Measurements from ENCODE around the gene KCNIP4. TPM values are rescaled to one million over a fixed set of nuclear protein-coding genes. Genes with fewer than 3 reads are reported as not detected.

The KCNIP4 gene
- total RNA-seq, 1 donor from 2014 or later: 0.17 TPM

DNA sequence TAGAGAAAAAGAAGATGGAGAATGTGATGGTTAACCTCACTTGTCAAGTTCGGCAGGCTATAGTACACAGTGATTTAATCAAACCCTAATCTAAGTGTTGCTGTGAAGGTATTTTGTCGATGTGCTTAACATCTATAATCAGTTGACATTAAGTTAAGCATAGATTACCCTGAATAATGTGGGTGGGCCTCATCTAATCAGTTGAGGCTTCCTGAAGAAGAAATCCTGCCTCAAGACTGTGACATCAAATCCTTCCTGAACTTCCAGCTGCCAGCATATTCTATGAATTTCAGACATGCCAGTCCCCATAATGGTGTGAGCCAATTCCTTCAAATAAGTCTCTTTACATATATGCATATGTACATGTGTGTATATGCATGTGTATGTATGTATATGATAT is 1066.9 kb downstream of the KCNIP4 start:
- TF ChIP-seq, protein P1, sequence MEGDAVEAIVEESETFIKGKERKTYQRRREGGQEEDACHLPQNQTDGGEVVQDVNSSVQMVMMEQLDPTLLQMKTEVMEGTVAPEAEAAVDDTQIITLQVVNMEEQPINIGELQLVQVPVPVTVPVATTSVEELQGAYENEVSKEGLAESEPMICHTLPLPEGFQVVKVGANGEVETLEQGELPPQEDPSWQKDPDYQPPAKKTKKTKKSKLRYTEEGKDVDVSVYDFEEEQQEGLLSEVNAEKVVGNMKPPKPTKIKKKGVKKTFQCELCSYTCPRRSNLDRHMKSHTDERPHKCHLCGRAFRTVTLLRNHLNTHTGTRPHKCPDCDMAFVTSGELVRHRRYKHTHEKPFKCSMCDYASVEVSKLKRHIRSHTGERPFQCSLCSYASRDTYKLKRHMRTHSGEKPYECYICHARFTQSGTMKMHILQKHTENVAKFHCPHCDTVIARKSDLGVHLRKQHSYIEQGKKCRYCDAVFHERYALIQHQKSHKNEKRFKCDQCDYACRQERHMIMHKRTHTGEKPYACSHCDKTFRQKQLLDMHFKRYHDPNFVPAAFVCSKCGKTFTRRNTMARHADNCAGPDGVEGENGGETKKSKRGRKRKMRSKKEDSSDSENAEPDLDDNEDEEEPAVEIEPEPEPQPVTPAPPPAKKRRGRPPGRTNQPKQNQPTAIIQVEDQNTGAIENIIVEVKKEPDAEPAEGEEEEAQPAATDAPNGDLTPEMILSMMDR (conservative IDR thresholded peaks at IDR 0.05; ENCODE audit: low read depth, low read length): no peak
- no peak overlapping the region for H3K4me3 ChIP-seq (ENCODE audit: low read depth, low read length)
- DNase-seq (ENCODE audit: low read depth): no peak

DNA sequence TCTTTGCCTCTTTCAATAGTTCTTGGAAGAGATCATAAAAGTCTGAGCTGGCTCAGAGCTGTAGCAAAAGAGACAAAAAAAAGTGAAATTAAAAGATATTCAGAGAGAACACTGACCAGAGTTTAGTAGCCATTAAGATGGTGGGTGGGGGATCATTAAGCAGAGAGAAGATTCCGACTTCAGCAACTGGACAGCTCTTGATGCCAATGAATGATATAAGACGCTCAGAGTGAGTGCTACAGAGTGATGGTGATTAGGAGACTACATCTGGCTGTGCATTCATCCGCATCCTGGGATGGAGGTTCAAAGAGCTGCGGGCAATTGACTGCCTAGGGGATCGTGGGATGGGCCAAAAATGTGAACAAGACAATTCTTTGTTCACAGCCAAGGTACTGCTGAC is 1069.8 kb downstream of the KCNIP4 start:
- H3K4me3 ChIP-seq (ENCODE audit: low read depth, low read length): no peak overlapping the region
- TF ChIP-seq, protein P1 (conservative IDR thresholded peaks at IDR 0.05; ENCODE audit: low read depth, low read length): no peak
- DNase-seq (ENCODE audit: low read depth): no peak

DNA sequence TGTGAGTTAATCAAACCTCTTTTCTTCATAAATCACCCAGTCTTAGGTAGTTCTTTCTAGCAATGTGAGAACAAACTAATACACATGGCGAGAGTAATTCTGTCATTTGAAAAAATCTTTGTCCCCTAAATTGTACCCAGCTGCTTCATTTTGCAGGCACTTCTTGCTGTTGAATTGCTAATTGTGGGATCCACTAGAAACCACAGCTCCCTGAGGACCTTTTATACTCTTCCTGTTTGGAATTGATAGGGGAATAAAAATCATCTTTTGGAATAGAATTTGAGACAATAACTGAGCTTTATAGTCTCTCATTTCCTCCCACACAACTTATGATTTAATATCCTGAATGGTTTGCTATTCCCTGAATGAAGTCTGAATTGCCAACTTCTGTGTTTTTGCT is 1078.1 kb downstream of the KCNIP4 start:
- TF ChIP-seq, protein P1 (conservative IDR thresholded peaks at IDR 0.05; ENCODE audit: low read depth, low read length): no peak
- no peak overlapping the region for H3K4me3 ChIP-seq (ENCODE audit: low read depth, low read length)
- DNase-seq (ENCODE audit: low read depth): no peak

DNA sequence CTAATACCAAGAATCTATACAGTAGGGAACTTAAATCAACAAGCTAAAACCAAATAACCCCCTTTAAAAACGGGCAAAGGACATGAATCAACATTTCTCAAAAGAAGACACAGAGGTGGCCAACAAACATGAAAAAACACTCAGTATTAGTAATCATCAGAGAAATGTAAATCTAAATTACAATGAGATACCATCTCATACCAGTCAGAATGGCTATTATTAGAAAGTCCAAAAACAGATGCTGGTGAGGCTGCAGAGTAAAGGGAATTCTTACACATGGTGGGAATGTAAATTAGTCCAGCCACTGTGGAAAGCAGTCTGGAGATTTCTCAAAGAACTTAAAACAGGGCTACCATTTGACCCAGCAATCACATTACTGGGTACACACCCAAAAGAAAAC is 1080.5 kb downstream of the KCNIP4 start:
- no peak for DNase-seq (ENCODE audit: low read depth)
- H3K4me3 ChIP-seq (ENCODE audit: low read depth, low read length): no peak overlapping the region
- TF ChIP-seq, protein P1 (conservative IDR thresholded peaks at IDR 0.05; ENCODE audit: low read depth, low read length): no peak

DNA sequence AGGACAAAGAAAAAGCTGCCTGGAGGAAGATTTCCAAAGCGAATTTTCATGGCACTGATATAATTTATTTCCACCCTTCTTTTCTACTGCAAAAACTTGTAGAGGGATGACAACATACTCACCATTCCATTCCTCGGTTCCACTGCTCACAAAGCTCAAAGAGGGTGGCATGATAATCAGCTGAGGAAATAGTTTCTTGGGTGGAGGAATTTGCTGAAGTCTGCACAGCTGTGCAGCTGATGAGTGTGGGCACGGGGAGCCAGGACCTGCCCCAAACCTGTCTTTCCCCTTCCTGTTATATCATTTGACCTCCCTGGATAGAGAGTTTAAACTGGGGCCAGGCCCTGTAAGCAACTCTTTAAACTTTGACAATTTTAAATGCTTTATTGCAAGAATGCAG is 1087.7 kb downstream of the KCNIP4 start:
- no peak overlapping the region for H3K4me3 ChIP-seq (ENCODE audit: low read depth, low read length)
- no peak for DNase-seq (ENCODE audit: low read depth)
- TF ChIP-seq, protein P1 (conservative IDR thresholded peaks at IDR 0.05; ENCODE audit: low read depth, low read length): no peak

DNA sequence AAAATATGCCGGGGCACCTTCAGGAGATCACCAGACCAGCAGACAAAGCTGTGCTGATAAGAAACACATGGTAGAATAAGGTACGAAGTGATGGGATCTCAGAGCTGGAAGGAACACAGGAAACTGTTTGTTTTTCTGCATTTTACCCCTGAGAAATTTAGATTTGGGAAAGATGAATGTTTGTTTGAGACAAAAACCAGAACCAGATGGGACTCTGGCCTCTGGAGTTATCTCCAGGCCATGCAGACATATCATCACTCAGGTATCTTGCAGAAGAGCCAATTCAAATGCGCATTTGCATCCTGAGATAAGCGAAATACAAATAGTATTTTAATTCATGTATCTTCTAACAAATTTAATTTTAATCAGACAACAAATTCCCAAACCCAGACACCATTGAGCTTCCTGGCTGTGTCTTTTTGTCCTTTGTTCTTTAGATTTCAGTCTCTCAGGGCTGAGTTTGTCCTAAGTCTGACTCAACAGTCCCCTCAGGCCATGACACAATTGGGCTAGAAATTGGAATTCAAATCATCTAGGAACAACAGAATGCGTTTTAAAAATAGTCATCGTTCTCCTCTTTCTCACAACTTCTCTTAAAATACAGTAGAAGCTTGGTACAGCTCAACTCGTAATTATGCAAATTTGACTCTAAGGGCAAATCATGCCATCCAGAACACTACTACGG is 1089.3 kb downstream of the KCNIP4 start:
- DNase-seq (ENCODE audit: low read depth): no peak
- H3K4me3 ChIP-seq (ENCODE audit: low read depth, low read length): no peak overlapping the region
- TF ChIP-seq, protein P1 (conservative IDR thresholded peaks at IDR 0.05; ENCODE audit: low read depth, low read length): no peak

DNA sequence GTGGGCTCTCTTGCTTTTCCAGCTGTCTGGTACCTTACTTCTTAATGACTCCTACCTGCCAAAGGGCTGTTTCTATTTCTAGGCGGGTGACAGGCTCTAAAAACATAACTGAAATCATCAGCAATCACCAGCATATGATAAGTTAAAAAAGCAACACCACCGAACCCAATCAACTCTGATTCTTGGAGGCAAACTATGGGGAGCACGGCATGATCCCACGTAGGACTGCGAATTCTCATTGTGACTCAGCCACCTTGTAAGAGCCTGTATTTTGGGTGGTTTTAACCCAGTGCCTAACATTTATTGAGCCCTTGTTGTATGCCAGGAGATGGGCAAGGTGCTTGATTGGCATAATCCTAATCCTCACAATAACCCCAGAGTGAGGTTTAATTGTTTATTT is 1091.5 kb downstream of the KCNIP4 start:
- no peak overlapping the region for H3K4me3 ChIP-seq (ENCODE audit: low read depth, low read length)
- TF ChIP-seq, protein P1 (conservative IDR thresholded peaks at IDR 0.05; ENCODE audit: low read depth, low read length): no peak
- no peak for DNase-seq (ENCODE audit: low read depth)
